Stimulated activated CD4-positive, alpha-beta T cell treated with anti-CD3 and anti-CD28 coated beads, Interleukin-4, amount 100 ng/mL, for 1 hour (primary cell): Measurements from ENCODE around the gene DYNLT2.
"Not testable (repeated sequence)": the region's sequence is repeated elsewhere in the genome, so short reads cannot be mapped to it uniquely, and the experiment has no call there.

ENCODE experiments used
- DNase-seq: peaks from one replicate; pipeline ENCODE4 v3.0.0-alpha.2; 2020

The DYNLT2 gene

GRCh38 chr6:169783401-169783800 is 32.0 kb upstream of the DYNLT2 start:
- no peak for DNase-seq

DNA sequence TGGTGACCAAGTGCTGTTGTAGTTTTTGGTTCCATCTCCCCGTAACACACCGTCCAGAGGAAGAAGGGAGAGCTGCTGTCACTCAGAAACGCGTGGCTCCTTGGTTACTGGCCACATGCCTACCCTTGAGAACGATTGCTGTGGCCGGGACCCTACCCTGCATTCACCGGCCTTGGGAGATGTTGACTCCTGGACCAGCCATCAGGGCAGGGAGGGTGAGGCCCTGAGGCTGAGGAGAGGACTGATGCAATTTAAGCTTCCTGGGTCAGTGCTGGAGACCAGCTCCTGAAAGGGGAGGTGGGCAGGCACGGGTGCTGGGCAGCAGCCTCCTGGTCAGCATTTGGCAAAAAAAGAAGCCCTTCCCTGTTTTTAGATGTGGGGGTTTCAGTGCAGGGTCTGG is 31.6 kb upstream of the DYNLT2 start:
- DNase-seq, result no peak

DNA sequence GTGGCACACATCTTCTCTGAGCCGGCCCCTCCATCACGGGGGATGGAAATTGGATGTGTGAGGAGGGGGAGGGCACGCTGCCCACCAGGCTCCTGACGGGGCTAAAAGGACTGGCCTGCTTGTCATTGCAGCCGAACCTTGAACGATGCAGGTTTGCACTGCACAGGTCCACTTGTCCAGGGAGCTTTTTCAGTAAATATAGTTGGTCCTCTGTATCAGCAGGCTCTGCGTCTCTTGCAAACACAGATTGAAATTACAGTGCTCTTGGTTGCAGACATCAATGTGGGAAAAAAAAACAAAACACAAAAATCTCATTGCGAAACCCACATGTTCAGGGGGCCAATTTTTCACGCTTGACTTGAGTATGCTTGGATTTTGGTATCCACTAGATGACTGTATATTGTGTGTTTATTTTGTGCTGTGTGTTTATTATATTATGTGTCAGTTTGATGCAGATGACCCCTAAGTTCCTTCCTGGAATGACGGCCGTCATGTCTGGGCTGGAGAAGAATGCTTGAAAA is 29.3 kb upstream of the DYNLT2 start:
- DNase-seq, result no peak

DNA sequence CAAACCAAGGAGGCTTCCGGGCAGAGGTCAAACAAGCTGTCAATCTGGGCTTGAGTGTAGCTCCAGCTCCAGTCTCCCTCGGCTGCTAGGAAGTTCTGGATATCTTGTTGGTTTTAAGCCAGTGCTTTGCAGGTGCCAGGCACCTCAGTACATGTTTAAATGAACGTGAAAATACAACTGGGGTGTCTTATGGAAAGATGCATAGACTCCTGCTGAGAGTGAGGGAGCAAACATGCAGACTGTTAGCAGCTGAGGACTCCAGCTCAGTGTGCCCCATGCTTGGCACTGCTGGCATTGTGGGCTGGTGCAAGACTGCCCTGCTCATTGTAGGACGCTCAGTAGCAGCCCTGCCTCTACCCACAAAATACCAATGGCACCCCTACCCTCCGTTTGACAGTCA is 28.5 kb upstream of the DYNLT2 start:
- no peak for DNase-seq

DNA sequence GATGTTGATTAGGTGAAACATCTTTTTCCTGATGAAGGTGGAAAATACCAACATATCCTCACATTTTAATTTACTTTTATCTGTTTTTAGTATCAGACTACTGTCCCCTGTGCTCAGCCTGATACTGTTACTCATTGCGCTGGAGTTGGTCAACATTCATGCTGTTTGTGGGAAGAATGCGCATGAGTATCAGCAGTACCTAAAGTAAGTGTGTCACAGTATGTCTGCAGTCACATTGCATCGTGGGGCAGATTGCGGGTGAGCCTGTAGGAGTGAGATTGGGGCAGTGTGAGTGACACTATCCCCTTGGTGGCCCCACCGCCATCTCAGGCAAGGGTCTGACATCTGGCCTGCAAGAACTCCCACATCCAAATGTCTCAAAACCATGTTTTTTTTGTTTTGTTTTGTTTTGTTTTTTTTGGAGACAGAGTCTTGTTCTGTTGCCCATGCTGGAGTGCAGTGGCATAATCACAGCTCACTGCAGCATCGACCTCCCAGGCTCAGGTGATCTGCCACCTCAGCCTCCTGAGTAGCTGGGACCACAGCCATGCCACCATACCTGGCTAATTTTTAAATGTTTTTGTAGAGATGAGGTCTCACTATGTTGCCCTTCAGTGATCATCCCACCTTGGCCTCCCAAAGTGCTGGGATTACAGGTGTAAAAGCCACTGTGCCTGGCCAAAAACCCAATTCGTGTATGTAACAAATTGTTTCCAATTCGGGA is 27.9 kb upstream of the DYNLT2 start:
- no peak for DNase-seq

DNA sequence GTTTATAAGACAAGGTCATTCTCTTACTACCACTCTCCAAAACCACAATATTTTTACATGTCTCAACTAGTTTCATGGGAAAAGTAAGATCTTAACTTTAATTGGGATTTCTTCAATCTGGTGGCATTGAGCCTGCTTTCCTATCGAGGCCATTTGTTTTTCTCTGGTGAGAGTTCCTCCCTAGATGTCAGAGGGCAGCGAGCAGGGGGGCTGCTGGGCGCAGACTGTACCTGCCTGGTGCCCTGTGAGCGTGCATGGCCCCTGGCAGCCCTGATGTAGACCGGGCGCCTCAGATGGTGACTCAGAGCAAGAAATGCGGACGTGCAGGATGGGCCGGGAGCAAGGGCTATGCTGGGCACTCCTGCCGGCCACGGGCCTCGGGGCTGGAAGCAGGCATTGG is 27.3 kb upstream of the DYNLT2 start:
- DNase-seq, result no peak

DNA sequence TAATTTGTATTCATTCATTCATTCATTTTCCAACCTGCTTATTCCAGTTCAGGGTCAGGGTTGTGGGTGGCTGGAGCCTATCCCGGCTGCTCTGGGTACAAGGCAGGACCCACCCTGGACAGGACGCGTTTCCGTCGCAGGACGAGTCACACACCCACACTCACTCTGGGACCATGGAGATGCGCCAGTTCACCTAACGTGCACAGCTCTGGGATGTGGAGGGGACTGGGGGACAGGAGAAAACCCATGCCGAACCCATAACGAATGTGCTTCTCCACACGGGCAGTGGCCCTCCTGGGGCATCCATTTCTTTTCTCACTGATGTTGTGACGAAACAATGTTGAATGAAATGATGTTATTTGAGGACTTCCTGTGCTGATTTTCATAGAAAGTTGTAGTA is 26.5 kb upstream of the DYNLT2 start:
- no peak for DNase-seq

DNA sequence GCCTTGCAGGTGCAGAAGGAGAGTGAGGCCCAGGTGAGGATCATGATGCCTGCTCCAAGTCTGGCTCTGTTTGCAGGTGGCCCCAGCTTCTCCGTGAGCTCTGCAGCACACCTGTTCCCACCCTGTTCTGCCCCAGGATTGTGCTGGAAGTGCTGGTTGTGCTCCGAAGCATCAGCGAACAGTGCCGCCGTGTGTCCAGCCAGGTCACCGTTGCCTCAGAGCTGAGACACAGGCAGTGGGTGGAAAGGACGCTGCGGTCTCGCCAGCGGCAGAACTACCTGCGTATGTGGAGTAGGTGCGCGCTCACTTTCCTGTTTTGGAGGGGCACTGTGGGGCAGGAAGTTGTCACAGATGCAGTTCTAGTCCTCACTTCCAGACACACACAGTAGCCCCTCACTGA is 25.0 kb upstream of the DYNLT2 start:
- no peak for DNase-seq

GRCh38 chr6:169775321-169775720 is 23.9 kb upstream of the DYNLT2 start:
- DNase-seq, result no peak

DNA sequence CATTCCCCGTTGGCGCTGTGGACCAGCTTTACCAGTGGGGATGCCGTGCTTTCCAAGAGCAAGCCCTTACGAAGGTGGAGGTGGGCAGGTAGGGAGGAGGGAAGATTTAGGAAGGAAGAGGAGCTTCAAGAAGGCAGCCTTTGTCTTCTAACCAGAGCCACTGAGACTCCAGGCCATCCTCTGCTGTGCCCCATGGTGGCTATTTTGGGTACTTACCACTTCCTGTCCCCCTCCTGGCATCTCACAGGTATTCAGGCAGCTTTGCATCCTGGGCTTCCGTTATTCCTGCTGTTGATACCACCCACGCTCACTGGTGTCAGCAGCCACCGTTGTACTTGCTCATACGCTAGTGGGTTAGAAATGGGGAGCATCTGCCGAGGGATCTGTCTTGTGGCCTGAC is 23.0 kb upstream of the DYNLT2 start:
- DNase-seq, result no peak

DNA sequence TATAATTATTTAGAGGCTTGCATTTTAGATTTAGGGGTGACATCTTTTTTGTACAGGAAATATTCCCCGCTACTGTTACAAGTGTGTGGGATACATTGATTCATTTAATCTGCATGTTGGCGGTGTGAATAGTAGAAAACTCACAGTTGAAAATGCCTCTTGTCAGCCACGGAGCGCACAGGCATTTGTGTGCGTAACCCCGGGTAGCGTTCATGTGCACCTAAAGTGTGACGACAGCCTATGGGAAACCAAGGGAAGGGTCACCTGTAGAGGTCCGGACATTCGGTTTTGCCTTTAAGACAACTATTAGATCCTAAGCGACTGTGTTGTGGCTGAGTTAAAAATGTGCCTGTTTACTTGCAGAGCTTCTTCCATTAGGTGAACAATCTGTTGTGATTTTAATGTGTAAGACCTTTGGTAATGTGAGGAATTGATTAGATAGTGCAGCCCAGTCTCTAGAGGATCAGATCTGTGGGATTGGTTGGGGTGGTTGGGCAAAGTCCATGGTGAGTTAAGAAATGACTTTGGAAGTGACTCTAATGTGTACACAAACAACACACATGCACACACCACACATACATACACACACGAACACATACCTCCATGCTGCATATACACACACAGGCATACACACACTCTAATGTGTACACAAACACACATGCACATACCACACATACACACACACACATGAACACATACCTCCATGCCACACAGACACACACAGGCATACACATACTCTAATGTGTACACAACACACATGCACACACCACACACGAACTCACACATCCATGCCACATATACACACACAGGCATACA is 15.8 kb upstream of the DYNLT2 start:
- DNase-seq, result no peak

DNA sequence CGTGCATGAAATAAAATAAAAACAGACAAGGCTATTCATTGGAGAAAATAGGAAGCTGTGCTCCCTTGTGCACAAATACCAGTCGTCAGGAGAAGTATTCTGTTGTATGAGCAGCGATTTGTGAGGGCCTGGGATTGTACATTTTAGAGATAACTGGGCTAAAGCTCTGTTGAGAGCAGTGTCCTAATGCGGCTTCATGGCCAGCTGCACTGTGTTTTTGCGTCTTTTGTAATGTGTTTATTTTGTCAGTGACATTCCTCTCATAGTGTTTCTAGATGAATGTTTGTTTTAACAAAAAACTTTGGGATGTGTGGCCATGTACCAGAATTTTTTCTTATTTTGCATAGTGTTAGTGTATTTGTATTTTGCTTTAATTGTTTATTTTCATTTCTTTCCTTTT is 14.9 kb upstream of the DYNLT2 start:
- DNase-seq, result no peak

- not testable (repeated sequence) for DNase-seq
These were observed 14.4 kb upstream of the DYNLT2 start for GRCh38 chr6:169765789-169766188.

- no peak for DNase-seq
These were observed 12.5 kb upstream of the DYNLT2 start for GRCh38 chr6:169763881-169764280.

DNA sequence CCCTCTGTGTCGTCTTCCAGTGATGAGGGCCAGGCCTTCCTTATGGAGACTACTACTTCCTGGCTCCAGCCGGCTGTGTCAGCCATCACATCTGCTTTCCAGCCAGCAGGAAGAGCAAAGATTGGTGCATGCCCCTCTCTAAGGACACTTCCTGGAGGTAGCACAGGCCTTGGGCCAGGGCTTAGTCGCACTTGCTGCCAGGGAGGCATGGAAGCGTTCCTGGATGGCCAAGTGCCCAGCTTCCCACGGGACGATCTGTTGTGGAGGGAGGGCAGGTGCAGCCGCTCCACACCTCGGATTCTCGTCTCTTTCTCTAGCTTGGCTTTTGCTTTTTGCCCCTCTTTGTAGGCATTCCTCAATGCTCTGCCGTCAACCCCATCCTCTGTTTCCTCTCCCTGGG is 11.9 kb upstream of the DYNLT2 start:
- no peak for DNase-seq

- DNase-seq, result no peak
These were observed 3.8 kb upstream of the DYNLT2 start for GRCh38 chr6:169755162-169755561.

- no peak for DNase-seq
These were observed 777 bp upstream of the DYNLT2 start for GRCh38 chr6:169752074-169752623.

GRCh38 chr6:169746556-169746955 is 4.8 kb downstream of the DYNLT2 start:
- no peak for DNase-seq

DNA sequence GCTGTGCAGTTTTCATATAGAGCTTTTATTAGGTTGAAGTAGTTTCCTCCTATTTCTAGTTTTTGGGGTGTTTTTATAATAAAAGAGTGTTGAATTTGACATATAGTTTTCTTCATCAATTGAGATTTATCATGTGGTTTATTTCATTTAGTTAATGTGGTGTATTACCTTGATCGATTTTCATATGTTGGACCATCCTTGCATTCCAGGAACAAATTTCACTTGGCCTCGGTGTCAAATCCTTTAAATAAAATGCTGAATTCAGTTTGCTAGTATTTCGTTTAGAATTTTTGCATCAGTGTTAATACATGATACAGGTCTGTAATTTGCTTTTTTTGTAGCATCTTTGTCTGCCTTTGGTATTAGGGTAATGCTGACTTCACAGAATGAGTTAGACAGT is 6.0 kb downstream of the DYNLT2 start:
- no peak for DNase-seq

DNA sequence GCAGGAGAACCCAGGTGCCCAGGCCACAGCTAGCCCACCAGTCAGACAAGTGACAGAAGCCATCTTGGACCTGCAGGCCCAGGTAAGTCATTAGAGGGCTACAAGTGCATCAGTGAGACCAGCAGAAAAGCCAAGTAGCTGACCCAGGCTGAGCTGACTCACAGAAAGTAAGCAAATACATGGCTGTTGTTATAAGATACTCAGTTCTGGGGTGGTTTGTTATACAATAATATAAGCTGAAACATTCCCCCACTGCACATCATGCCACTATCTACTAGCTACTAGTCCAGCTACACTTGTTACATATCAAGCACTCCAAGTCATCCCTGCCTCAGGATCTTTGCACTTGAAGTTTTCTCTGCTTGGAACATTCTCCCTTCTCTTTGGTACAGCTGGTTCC is 10.0 kb downstream of the DYNLT2 start:
- no peak for DNase-seq

GRCh38 chr6:169738976-169739529 is 12.3 kb downstream of the DYNLT2 start:
- no peak for DNase-seq

DNA sequence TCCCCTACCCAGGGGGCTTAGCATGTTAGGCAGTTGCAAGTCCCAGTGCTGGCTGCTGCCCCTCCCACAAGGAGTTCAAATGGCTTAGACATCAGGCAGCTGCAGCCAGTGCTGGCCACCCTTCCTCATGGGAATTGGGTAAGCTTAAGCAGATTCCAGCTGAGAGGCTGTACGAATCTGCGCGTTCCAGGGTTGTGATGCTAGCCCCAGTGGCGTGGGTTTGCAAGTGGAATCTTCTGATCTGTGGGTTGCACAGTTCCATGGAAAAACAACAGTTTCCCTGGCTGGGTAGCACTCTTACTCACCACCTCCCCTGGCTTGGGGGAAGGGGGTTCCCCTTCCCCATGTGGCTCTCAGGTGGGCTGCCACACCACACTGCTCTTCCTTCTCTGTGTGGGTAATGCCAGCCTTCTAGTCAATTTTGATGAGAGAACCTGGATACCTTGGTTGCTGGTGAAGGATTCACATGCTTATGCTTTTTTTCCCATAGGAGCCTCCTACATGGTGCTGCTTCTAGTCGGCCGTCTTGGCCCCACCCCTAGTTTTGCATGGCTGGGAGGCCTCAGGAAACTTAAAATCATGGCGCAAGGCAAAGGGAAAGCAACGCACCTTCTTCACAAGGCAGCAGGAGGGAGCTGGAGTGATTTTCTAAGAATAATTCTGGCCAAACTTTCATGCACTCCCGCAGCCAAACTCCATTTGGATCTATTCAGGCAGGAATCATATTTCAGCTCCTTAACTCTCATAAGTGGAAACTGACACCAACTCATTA is 13.0 kb downstream of the DYNLT2 start:
- no peak for DNase-seq

GRCh38 chr6:169729961-169730360 is 21.4 kb downstream of the DYNLT2 start:
- DNase-seq, result no peak
